K562 (cell line): ENCODE measurements around the gene PLEKHA5. TPM values are rescaled to one million over a fixed set of nuclear protein-coding genes. Genes with fewer than 3 reads are reported as not detected.

Experiments
- ATAC-seq: fragments of 200-7000 bp; cut with Tn5 transposase; 3 replicates; pipeline ENCODE4 v1.9.1; 2020; ENCODE audit warnings: moderate library complexity
- BruUV-seq: library from RNA; stranded (reverse); fragments of 400-500 nt; replicated peaks from 2 replicates; lab custom pipeline; 2021; lab: Mats Ljungman, UMichigan
- CTCF ChIA-PET: fragments of 300-600 bp; formaldehyde crosslinking; extraction: SDS; loops from one replicate; lab custom pipeline; 2021; ENCODE audit warnings: low intra/inter-chr PET ratio; lab: Yijun Ruan, JAX
- POLR2A ChIA-PET: fragments of 300-600, 350-650 bp; sonication (Branson Sonifier 250); formaldehyde crosslinking; extraction: SDS; loops from one replicate; lab custom pipeline; 2021; ENCODE audit warnings: antibody characterized with exemption, inconsistent platforms; lab: Yijun Ruan, JAX
- DNase-seq, 4 experiments: peaks; one replicate each; pipeline versions ENCODE4 v3.0.0 to v3.0.0-alpha.2; 2011 to 2018; ENCODE audit warnings: low spot score in 3 of 4, mixed read lengths in 3 of 4; ENCODE audit errors: extremely low read depth in 1 of 4
- FAIRE-seq: peaks from 2 replicates; lab custom pipeline; 2011; peaks lifted over from hg19 to GRCh38; lab: Jason Lieb, UNC
- H2AFZ ChIP-seq: 2 replicates; pipeline ENCODE4 v1.6.0; 2011; ENCODE audit warnings: low read depth, low read length, control low read depth, inconsistent platforms
- H3K27ac ChIP-seq: fragments of 200-600 bp; 3 replicates; pipeline ENCODE4 v1.8.0; 2011; ENCODE audit warnings: low read depth, mild to moderate bottlenecking, control low read depth, inconsistent platforms, low read length, moderate library complexity, mixed read lengths; ENCODE audit errors: extremely low read depth
- H3K27me3 ChIP-seq, 2 experiments: fragments of 300-600 bp in 1 of 2; 2 replicates in 1 of 2; 3 replicates in 1 of 2; pipeline versions ENCODE4 v1.6.0 to v1.8.0; 2011; ENCODE audit warnings: inconsistent platforms in 2 of 2, low read length in 2 of 2, mild to moderate bottlenecking in 1 of 2, mixed read lengths in 1 of 2, moderate library complexity in 1 of 2; ENCODE audit not compliant: control insufficient read depth in 2 of 2, insufficient read depth in 2 of 2
- H3K36me3 ChIP-seq: fragments of 300-600 bp; 3 replicates; pipeline ENCODE4 v1.8.0; 2011; ENCODE audit warnings: mild to moderate bottlenecking, low read length, inconsistent platforms; ENCODE audit not compliant: control insufficient read depth, insufficient read depth
- H3K4me1 ChIP-seq, 2 experiments: fragments of 200-600 bp in 1 of 2; replicated peaks in 1 of 2; 2 replicates in 1 of 2; 3 replicates in 1 of 2; pipeline versions ENCODE4 v1.5.1 to v1.8.0; 2011; ENCODE audit warnings: inconsistent platforms in 2 of 2, low read length in 2 of 2, mild to moderate bottlenecking in 1 of 2, mixed read lengths in 1 of 2, moderate library complexity in 1 of 2; ENCODE audit not compliant: control insufficient read depth in 2 of 2, insufficient read depth in 2 of 2
- H3K4me2 ChIP-seq: 2 replicates; pipeline ENCODE4 v1.6.1; 2011; ENCODE audit warnings: low read length, control low read depth, inconsistent platforms, mixed read lengths; ENCODE audit not compliant: insufficient read depth
- H3K4me3 ChIP-seq: fragments of 200-600 bp; sonication (generic), shearing (Covaris generic); 2 replicates; pipeline ENCODE4 v1.5.1; 2016; ENCODE audit warnings: control low read depth, inconsistent platforms
- H3K79me2 ChIP-seq: fragments of 200-600 bp; 3 replicates; pipeline ENCODE4 v1.8.0; 2011; ENCODE audit warnings: low read length, inconsistent platforms; ENCODE audit not compliant: control insufficient read depth, insufficient read depth
- H3K9ac ChIP-seq, 2 experiments: 2 replicates each; pipeline versions ENCODE4 v1.6.0 to v1.6.1; 2011; ENCODE audit warnings: low read depth in 2 of 2, low read length in 2 of 2, control low read depth in 1 of 2, inconsistent platforms in 1 of 2, mild to moderate bottlenecking in 1 of 2, mixed read lengths in 1 of 2; ENCODE audit not compliant: insufficient read depth in 1 of 2
- H3K9me1 ChIP-seq: one replicate; pipeline ENCODE4 v1.6.0; 2011; ENCODE audit warnings: inconsistent platforms, mild to moderate bottlenecking, low read length, moderate library complexity; ENCODE audit not compliant: control insufficient read depth, insufficient read depth
- H3K9me3 ChIP-seq: replicated peaks from 2 replicates; pipeline ENCODE4 v1.5.1; 2011; ENCODE audit warnings: low read depth, low read length, inconsistent platforms; ENCODE audit not compliant: control insufficient read depth, insufficient read depth
- H4K20me1 ChIP-seq: replicated peaks from 2 replicates; pipeline ENCODE4 v1.6.1; 2011; ENCODE audit warnings: low read length, inconsistent platforms, mixed read lengths; ENCODE audit not compliant: control insufficient read depth, insufficient read depth
- EZH2 ChIP-seq: IDR thresholded peaks from 2 replicates; pipeline ENCODE4 v1.6.1; 2012; ENCODE audit warnings: low read depth, mild to moderate bottlenecking, inconsistent platforms, low read length, borderline replicate concordance
- HNRNPUL1 ChIP-seq: fragments of 200-400 bp; formaldehyde crosslinking; IDR thresholded peaks from 2 replicates; pipeline ENCODE4 v1.6.1; 2017; ENCODE audit warnings: low read length
- SRF ChIP-seq, 2 experiments: fragments of 250-450, 450-650 bp in 1 of 2; sonication (Bioruptor Pico) in 1 of 2; sonication (generic) in 1 of 2; formaldehyde crosslinking; IDR thresholded peaks; 2 replicates each; pipeline versions ENCODE4 v1.5.0 to v1.5.1; 2020 to 2022; ENCODE audit warnings: mild to moderate bottlenecking in 1 of 2, missing genetic modification reagents in 1 of 2
- WGBS: fragments of 100-300 bp; shearing (Covaris generic); methylation state at CpG from one replicate; pipeline ENCODE4 v1.1.6; 2016; ENCODE audit warnings: low coverage, mixed read lengths; ENCODE audit not compliant: insufficient coverage; ENCODE audit errors: missing lambda C conversion rate; 5-methylcytosine and 5-hydroxymethylcytosine counted together
- in situ Hi-C: fragments of 300-500 bp; cut with MboI; formaldehyde crosslinking; loops from 4 replicates; pipeline ENCODE4 v1.15.0; 2018; ENCODE audit warnings: inconsistent platforms, mixed read lengths
- intact Hi-C: fragments of 100-400 bp; cut with micrococcal nuclease; formaldehyde crosslinking; loops from 2 replicates; pipeline ENCODE4 v1.14.2; 2022
- polyA plus RNA-seq, 8 experiments: library from polyadenylated mRNA; depleted of rRNA in 4 of 8; stranded (reverse) in 5 of 8; unstranded in 3 of 8; fragments of >200 nt; fragmentation: Nextera tagmentation in 2 of 8; fragmentation: Illumina TruSeq in 1 of 8; extraction: Ambion mirVana in 2 of 8; extraction: Trizol in 1 of 8; gene quantifications; 2 replicates each; pipeline versions ENCODE4 v1.2.1 to v1.2.3, GENCODE V29; 2011 to 2014; ENCODE audit warnings: inconsistent platforms in 1 of 8, missing spikeins in 1 of 8
- total RNA-seq, 7 experiments: library from RNA; depleted of rRNA in 6 of 7; stranded (reverse); fragments of >200 nt in 6 of 7; fragmentation: Illumina TruSeq in 2 of 7; extraction: Trizol in 2 of 7; gene quantifications; 2 replicates each; pipeline versions ENCODE4 v1.2.1 to v1.2.3, GENCODE V29; 2011 to 2021; ENCODE audit warnings: low replicate concordance in 1 of 7
- TF ChIP-seq, protein P1 (sequence below): fragments of 250-450 bp; sonication (Bioruptor Pico); IDR thresholded peaks from 2 replicates; pipeline ENCODE4 v1.4.0; 2020

Gene PLEKHA5
- total and polyA plus RNA-seq, 9 of the 15 experiments (the other 6 are each of a cell fraction or from before 2014, with no cell fraction given): 7.2 to 26.2 (median 17.4) TPM

DNA sequence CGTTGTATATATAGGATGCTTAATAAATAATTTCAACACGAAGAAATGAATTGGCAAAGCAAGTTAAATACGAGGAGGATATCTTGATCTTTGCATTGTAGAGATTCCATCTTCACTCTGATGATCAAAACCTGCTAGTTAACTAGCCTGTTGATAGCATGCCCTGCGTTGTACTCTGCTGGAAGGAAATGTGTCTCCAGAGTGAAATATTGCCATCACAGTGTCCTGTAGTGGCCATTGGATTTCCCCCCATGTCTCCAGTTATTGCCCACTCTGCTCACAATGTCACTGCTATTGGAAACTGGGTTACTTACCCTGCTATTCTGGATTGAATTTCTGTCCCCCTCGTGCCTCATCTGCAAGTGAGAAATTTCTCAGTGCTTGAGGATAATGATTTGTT, 109.6 kb downstream of the PLEKHA5 start:
- H3K79me2 ChIP-seq: peaks cover 10% of the 10 kb centered on the region; the same call in 1 of the 3 replicates
- H2AFZ ChIP-seq: no peak overlapping the region
- no peak overlapping the region for H3K4me3 ChIP-seq
- no peak for ATAC-seq
- intact Hi-C loops (no loop called here), in situ Hi-C loops (no loop called here)
- POLR2A ChIA-PET: no interaction called here
- no peaks in the 10 kb centered on the region; the same call in 1 of the 2 replicates for H4K20me1 ChIP-seq
- no peak overlapping the region for H3K9ac ChIP-seq
- TF ChIP-seq, protein P1, sequence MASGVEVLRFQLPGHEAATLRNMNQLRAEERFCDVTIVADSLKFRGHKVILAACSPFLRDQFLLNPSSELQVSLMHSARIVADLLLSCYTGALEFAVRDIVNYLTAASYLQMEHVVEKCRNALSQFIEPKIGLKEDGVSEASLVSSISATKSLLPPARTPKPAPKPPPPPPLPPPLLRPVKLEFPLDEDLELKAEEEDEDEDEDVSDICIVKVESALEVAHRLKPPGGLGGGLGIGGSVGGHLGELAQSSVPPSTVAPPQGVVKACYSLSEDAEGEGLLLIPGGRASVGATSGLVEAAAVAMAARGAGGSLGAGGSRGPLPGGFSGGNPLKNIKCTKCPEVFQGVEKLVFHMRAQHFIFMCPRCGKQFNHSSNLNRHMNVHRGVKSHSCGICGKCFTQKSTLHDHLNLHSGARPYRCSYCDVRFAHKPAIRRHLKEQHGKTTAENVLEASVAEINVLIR (CRISPR knock-in tag): no peak
- no peaks in the 10 kb centered on the region for H3K36me3 ChIP-seq
- H3K27ac ChIP-seq: no peak overlapping the region
- no peak for DNase-seq
- BruUV-seq: no TSS peak
- 57% methylated on average over 5 of the region's 5 CpGs for WGBS
- no peaks in the 10 kb centered on the region for H3K27me3 ChIP-seq
- H3K4me2 ChIP-seq: no peak overlapping the region
- peaks cover 0 to 3% of the 10 kb centered on the region in 2 experiments; a peak in 1 of 5 replicates for H3K4me1 ChIP-seq
- FAIRE-seq: no peak
- CTCF ChIA-PET: no interaction called here
- no peaks in the 10 kb centered on the region for H3K9me1 ChIP-seq
- H3K9me3 ChIP-seq: no peaks in the 10 kb centered on the region

DNA sequence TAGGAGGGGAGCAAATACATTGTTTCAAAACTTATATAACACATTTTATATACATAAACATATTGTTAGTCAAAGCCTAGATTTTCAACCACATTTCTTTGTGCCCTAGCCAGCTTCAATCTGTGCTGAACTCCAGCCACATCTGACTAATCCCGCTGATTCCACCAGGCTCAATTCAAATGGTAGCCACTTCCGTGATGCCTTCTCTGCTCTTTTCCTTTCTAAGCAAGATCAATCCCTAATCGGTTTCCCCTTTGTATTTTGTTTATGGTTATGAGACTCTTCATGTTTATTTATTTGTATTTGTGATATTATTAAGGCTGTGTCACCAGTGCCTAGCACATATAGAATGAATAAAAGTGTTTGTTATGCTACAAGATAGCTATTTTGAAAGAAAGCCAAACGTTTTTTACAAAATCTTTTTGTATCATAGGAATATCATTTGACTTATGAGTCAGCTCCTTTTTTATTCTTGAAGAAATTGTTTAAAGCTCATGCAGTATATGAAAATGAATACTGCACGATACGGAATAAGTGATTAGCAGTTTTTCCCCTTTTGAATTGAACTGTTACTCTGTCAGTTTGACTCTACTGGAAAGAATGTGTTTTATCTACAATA, 110.2 kb downstream of the PLEKHA5 start:
- BruUV-seq: no TSS peak
- no peak overlapping the region for H3K4me3 ChIP-seq
- no peaks in the 10 kb centered on the region for H3K9me1 ChIP-seq
- H3K79me2 ChIP-seq: peaks cover 5% of the 10 kb centered on the region; the same call in 1 of the 3 replicates
- no peak overlapping the region for H2AFZ ChIP-seq
- CTCF ChIA-PET: no interaction called here
- no peak overlapping the region for H3K9ac ChIP-seq
- H3K4me2 ChIP-seq: no peak overlapping the region
- H3K27ac ChIP-seq: no peak overlapping the region
- H3K36me3 ChIP-seq: no peaks in the 10 kb centered on the region
- TF ChIP-seq SRF (CRISPR knock-in tag; IDR thresholded peaks at IDR 0.05): no peak
- no peak for TF ChIP-seq HNRNPUL1
- TF ChIP-seq EZH2: no peak
- TF ChIP-seq, all 486 proteins: peak for 0
- WGBS: 48% methylated on average over 6 of the region's 6 CpGs
- Histone ChIP-seq H3K9me3 (no peaks in the 10 kb centered on the region), H3K4me1 (no peaks in the 10 kb centered on the region), H4K20me1 (no peaks in the 10 kb centered on the region), H3K27me3 (no peaks in the 10 kb centered on the region)
- POLR2A ChIA-PET: no interaction called here
- DNase-seq: no peak
- in situ Hi-C loops (no loop called here), intact Hi-C loops (no loop called here)
- FAIRE-seq: no peak
- ATAC-seq: no peak
